Measurements from ENCODE around the gene SNRPD2.
A peak's percentile ranks its signal among the peaks of the same experiment; 100 is the strongest.

Gene SNRPD2

GRCh38 chr19:45682908-45683307, 8.8 kb downstream of the SNRPD2 start:
- Histone ChIP-seq H2BK12ac (ENCODE audit: low read length) (no peak overlapping the region), H3K27ac (replicated peaks; ENCODE audit: low read length) (no peak overlapping the region), H4K91ac (ENCODE audit: low read depth, low read length, poor library complexity) (no peak overlapping the region), H2AFZ (ENCODE audit: low read length) (no peak overlapping the region), H3K14ac (ENCODE audit: low read length) (no peak overlapping the region), H3K79me1 (ENCODE audit: low read depth, low read length) (no peaks in the 10 kb centered on the region), H3K4me1 (ENCODE audit: control insufficient read depth in 2 of 2, insufficient read depth in 1 of 2, low read depth in 1 of 2, low read length in 2 of 2) (peaks cover 0 to 2% of the 10 kb centered on the region in 2 donors), H4K8ac (ENCODE audit: low read depth, low read length) (no peak overlapping the region), H2AK5ac (ENCODE audit: low read depth, low read length) (no peak overlapping the region), H3K9me3 (replicated peaks in 1 of 2; ENCODE audit: control insufficient read depth in 2 of 2, insufficient read depth in 1 of 2, low read depth in 1 of 2, low read length in 2 of 2) (peaks cover 0 to 1% of the 10 kb centered on the region in 2 donors), H3K18ac (ENCODE audit: low read length) (no peak overlapping the region), H3K4me3 (ENCODE audit: low read length in 2 of 2) (no peak overlapping the region), H2BK15ac (ENCODE audit: low read length) (no peak overlapping the region), H2BK5ac (ENCODE audit: low read length) (no peak overlapping the region), H2BK120ac (ENCODE audit: low read depth, low read length) (no peak overlapping the region), H3K36me3 (replicated peaks in 1 of 2; ENCODE audit: control insufficient read depth in 2 of 2, insufficient read depth in 2 of 2, low read length in 2 of 2) (peaks cover 32 to 43% of the 10 kb centered on the region in 2 donors), H3K4me2 (ENCODE audit: insufficient read depth, low read length, poor library complexity, severe bottlenecking) (no peak overlapping the region), H3K9ac (ENCODE audit: low read depth, low read length, poor library complexity) (no peak overlapping the region), H3K4ac (ENCODE audit: low read length) (no peak overlapping the region), H3K27me3 (ENCODE audit: control insufficient read depth in 3 of 3, insufficient read depth in 3 of 3, low read depth in 1 of 3, low read length in 3 of 3) (peaks cover 2 to 17% (median 11%) of the 10 kb centered on the region in 3 experiments), H3K23ac (ENCODE audit: low read depth, low read length, poor library complexity) (no peak overlapping the region)
- DNase-seq (ENCODE audit: low spot score) = no peak
- no CpG with 5 or more reads among the region's 5 CpGs for WGBS, 2 donors (ENCODE audit: extremely low coverage in 2 of 2, insufficient read length in 2 of 2, insufficient replicate concordance in 1 of 2)

GRCh38 chr19:45682117-45682516, 9.6 kb downstream of the SNRPD2 start:
- DNase-seq (ENCODE audit: low spot score) = no peak
- Histone ChIP-seq H2BK120ac (ENCODE audit: low read depth, low read length) (no peak overlapping the region), H3K4me2 (ENCODE audit: insufficient read depth, low read length, poor library complexity, severe bottlenecking) (no peak overlapping the region), H3K14ac (ENCODE audit: low read length) (no peak overlapping the region), H3K23ac (ENCODE audit: low read depth, low read length, poor library complexity) (peak overlapping the region; percentile 65), H3K36me3 (replicated peaks in 1 of 2; ENCODE audit: control insufficient read depth in 2 of 2, insufficient read depth in 2 of 2, low read length in 2 of 2) (peaks cover 24 to 35% of the 10 kb centered on the region in 2 donors), H3K27ac (replicated peaks; ENCODE audit: low read length) (no peak overlapping the region), H3K9ac (ENCODE audit: low read depth, low read length, poor library complexity) (no peak overlapping the region), H4K91ac (ENCODE audit: low read depth, low read length, poor library complexity) (no peak overlapping the region), H4K8ac (ENCODE audit: low read depth, low read length) (no peak overlapping the region), H3K79me1 (ENCODE audit: low read depth, low read length) (no peaks in the 10 kb centered on the region), H3K9me3 (replicated peaks in 1 of 2; ENCODE audit: control insufficient read depth in 2 of 2, insufficient read depth in 1 of 2, low read depth in 1 of 2, low read length in 2 of 2) (peaks cover 0 to 3% of the 10 kb centered on the region in 2 donors), H2AK5ac (ENCODE audit: low read depth, low read length) (peak overlapping the region; percentile 26), H3K4me3 (ENCODE audit: low read length in 2 of 2) (peak overlapping the region in 1 of 2 donors; percentile 70), H2BK12ac (ENCODE audit: low read length) (no peak overlapping the region), H2BK5ac (ENCODE audit: low read length) (no peak overlapping the region), H2AFZ (ENCODE audit: low read length) (peak overlapping the region; percentile 92), H3K4ac (ENCODE audit: low read length) (no peak overlapping the region), H3K18ac (ENCODE audit: low read length) (no peak overlapping the region), H3K27me3 (ENCODE audit: control insufficient read depth in 3 of 3, insufficient read depth in 3 of 3, low read depth in 1 of 3, low read length in 3 of 3) (peaks cover 5 to 24% (median 18%) of the 10 kb centered on the region in 3 experiments), H3K4me1 (ENCODE audit: control insufficient read depth in 2 of 2, insufficient read depth in 1 of 2, low read depth in 1 of 2, low read length in 2 of 2) (peaks cover 0 to 7% of the 10 kb centered on the region in 2 donors), H2BK15ac (ENCODE audit: low read length) (no peak overlapping the region)
- no CpG with 5 or more reads among the region's 8 CpGs for WGBS, 2 donors (ENCODE audit: extremely low coverage in 2 of 2, insufficient read length in 2 of 2, insufficient replicate concordance in 1 of 2)

GRCh38 chr19:45681391-45682015, 10.2 kb downstream of the SNRPD2 start:
- peak overlapping the region; percentile 89 for H3K14ac ChIP-seq (ENCODE audit: low read length)
- peak overlapping the region; percentile 61 for H2AK5ac ChIP-seq (ENCODE audit: low read depth, low read length)
- no peak overlapping the region for H4K91ac ChIP-seq (ENCODE audit: low read depth, low read length, poor library complexity)
- no peak overlapping the region for H3K4ac ChIP-seq (ENCODE audit: low read length)
- H3K4me3 ChIP-seq (ENCODE audit: low read length in 2 of 2) = peak overlapping the region; percentile 21 to 70
- peaks cover 0 to 3% of the 10 kb centered on the region in 2 donors for H3K9me3 ChIP-seq (replicated peaks in 1 of 2; ENCODE audit: control insufficient read depth in 2 of 2, insufficient read depth in 1 of 2, low read depth in 1 of 2, low read length in 2 of 2)
- H3K27me3 ChIP-seq (ENCODE audit: control insufficient read depth in 3 of 3, insufficient read depth in 3 of 3, low read depth in 1 of 3, low read length in 3 of 3) = peaks cover 7 to 30% (median 23%) of the 10 kb centered on the region in 3 experiments
- peak overlapping the region; percentile 94 for H3K18ac ChIP-seq (ENCODE audit: low read length)
- H4K8ac ChIP-seq (ENCODE audit: low read depth, low read length) = no peak overlapping the region
- H3K27ac ChIP-seq (replicated peaks; ENCODE audit: low read length) = no peak overlapping the region
- peaks cover 3 to 9% of the 10 kb centered on the region in 2 donors for H3K4me1 ChIP-seq (ENCODE audit: control insufficient read depth in 2 of 2, insufficient read depth in 1 of 2, low read depth in 1 of 2, low read length in 2 of 2)
- H2BK5ac ChIP-seq (ENCODE audit: low read length) = no peak overlapping the region
- H2BK120ac ChIP-seq (ENCODE audit: low read depth, low read length) = no peak overlapping the region
- no peak overlapping the region for H2BK12ac ChIP-seq (ENCODE audit: low read length)
- peak overlapping the region; percentile 49 for H2BK15ac ChIP-seq (ENCODE audit: low read length)
- WGBS, 2 donors (ENCODE audit: extremely low coverage in 2 of 2, insufficient read length in 2 of 2, insufficient replicate concordance in 1 of 2) = no CpG with 5 or more reads among the region's 51 CpGs
- peak overlapping the region; percentile 65 for H3K23ac ChIP-seq (ENCODE audit: low read depth, low read length, poor library complexity)
- H3K9ac ChIP-seq (ENCODE audit: low read depth, low read length, poor library complexity) = no peak overlapping the region
- peak; percentile 77 for DNase-seq (ENCODE audit: low spot score)
- H3K79me1 ChIP-seq (ENCODE audit: low read depth, low read length) = no peaks in the 10 kb centered on the region
- peak overlapping the region; percentile 92 for H2AFZ ChIP-seq (ENCODE audit: low read length)
- H3K4me2 ChIP-seq (ENCODE audit: insufficient read depth, low read length, poor library complexity, severe bottlenecking) = peak overlapping the region; percentile 75
- H3K36me3 ChIP-seq (replicated peaks in 1 of 2; ENCODE audit: control insufficient read depth in 2 of 2, insufficient read depth in 2 of 2, low read length in 2 of 2) = peaks cover 20 to 31% of the 10 kb centered on the region in 2 donors

- H2BK12ac ChIP-seq (ENCODE audit: low read length) = peak overlapping the region; percentile 84
- peak overlapping the region; percentile 71 for H3K4me2 ChIP-seq (ENCODE audit: insufficient read depth, low read length, poor library complexity, severe bottlenecking)
- H3K79me1 ChIP-seq (ENCODE audit: low read depth, low read length) = no peaks in the 10 kb centered on the region
- peak overlapping the region; percentile 97 for H2BK15ac ChIP-seq (ENCODE audit: low read length)
- H4K91ac ChIP-seq (ENCODE audit: low read depth, low read length, poor library complexity) = no peak overlapping the region
- H3K23ac ChIP-seq (ENCODE audit: low read depth, low read length, poor library complexity) = peak overlapping the region; percentile 89
- peak; percentile 88 for DNase-seq (ENCODE audit: low spot score)
- H3K4me1 ChIP-seq (ENCODE audit: control insufficient read depth in 2 of 2, insufficient read depth in 1 of 2, low read depth in 1 of 2, low read length in 2 of 2) = peaks cover 3 to 9% of the 10 kb centered on the region in 2 donors
- H3K36me3 ChIP-seq (replicated peaks in 1 of 2; ENCODE audit: control insufficient read depth in 2 of 2, insufficient read depth in 2 of 2, low read length in 2 of 2) = no peaks in the 10 kb centered on the region
- peaks cover 0 to 3% of the 10 kb centered on the region in 2 donors for H3K9me3 ChIP-seq (replicated peaks in 1 of 2; ENCODE audit: control insufficient read depth in 2 of 2, insufficient read depth in 1 of 2, low read depth in 1 of 2, low read length in 2 of 2)
- H3K4ac ChIP-seq (ENCODE audit: low read length) = no peak overlapping the region
- WGBS, 2 donors (ENCODE audit: extremely low coverage in 2 of 2, insufficient read length in 2 of 2, insufficient replicate concordance in 1 of 2) = no CpG with 5 or more reads among the region's 49 CpGs
- no peak overlapping the region for H2BK120ac ChIP-seq (ENCODE audit: low read depth, low read length)
- H4K8ac ChIP-seq (ENCODE audit: low read depth, low read length) = peak overlapping the region; percentile 65
- H3K9ac ChIP-seq (ENCODE audit: low read depth, low read length, poor library complexity) = peak overlapping the region; percentile 21
- peak overlapping the region; percentile 97 for H2AK5ac ChIP-seq (ENCODE audit: low read depth, low read length)
- H3K18ac ChIP-seq (ENCODE audit: low read length) = peak overlapping the region; percentile 89
- H3K27me3 ChIP-seq (ENCODE audit: control insufficient read depth in 3 of 3, insufficient read depth in 3 of 3, low read depth in 1 of 3, low read length in 3 of 3) = peaks cover 7 to 41% (median 23%) of the 10 kb centered on the region in 3 experiments
- no peak overlapping the region for H2BK5ac ChIP-seq (ENCODE audit: low read length)
- peak overlapping the region; percentile 12 for H2AFZ ChIP-seq (ENCODE audit: low read length)
- no peak overlapping the region for H3K27ac ChIP-seq (replicated peaks; ENCODE audit: low read length)
- peak overlapping the region; percentile 97 for H3K14ac ChIP-seq (ENCODE audit: low read length)
- H3K4me3 ChIP-seq (ENCODE audit: low read length in 2 of 2) = peak overlapping the region; percentile 13 to 59
Observed at GRCh38 chr19:45677351-45678230, 14.2 kb downstream of the SNRPD2 start.
